Measurements from ENCODE around the gene NUP43.
"Not testable (repeated sequence)": the region's sequence is repeated elsewhere in the genome, so short reads cannot be mapped to it uniquely, and the experiment has no call there.

NUP43 gene, protein sequence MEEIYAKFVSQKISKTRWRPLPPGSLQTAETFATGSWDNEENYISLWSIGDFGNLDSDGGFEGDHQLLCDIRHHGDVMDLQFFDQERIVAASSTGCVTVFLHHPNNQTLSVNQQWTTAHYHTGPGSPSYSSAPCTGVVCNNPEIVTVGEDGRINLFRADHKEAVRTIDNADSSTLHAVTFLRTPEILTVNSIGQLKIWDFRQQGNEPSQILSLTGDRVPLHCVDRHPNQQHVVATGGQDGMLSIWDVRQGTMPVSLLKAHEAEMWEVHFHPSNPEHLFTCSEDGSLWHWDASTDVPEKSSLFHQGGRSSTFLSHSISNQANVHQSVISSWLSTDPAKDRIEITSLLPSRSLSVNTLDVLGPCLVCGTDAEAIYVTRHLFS

DNA sequence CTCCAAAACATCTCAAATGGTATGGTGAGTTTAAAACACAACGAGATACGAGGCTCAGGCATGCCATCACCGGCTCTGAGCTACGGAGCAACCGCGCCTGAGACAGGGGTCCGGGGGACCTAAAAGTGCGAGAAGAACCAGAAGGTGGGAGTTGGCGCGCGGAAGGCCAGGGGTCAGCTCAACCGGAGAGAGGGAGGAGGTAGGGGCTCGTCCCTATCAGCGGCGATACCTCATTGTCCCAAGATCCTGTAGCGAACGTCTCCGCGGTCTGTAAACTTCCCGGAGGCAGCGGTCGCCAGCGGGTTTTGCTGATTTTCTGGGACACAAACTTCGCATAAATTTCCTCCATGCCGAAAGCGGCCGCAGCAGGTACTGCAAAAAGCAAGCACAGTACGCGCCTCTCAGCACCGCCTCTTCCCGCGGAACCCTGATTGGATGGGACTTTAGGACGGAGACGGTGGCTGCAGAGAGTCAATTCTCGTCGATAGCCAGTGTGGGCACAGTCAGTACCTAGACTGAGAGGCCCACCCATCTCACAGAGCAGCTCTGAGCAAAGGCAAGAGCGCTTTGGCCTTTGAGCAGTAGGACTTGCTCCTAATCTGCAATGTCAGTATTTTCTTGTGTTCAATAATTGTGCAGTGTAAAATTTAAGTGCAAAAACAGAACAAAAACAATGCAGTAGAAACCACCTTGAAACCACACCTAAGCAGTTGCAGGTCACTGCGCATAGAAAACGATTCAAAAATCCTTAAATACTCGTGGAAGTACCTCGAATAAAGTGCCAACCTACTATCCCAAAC is at the start of gene NUP43:
TSS of gene NUP43 (minus strand) at position 383 of the 800 bp plus-strand sequence. CDS start at position 349, 34 bp downstream.
- peak; percentile 84 to 86 for DNase-seq (ENCODE audit: low read depth in 2 of 2, low spot score in 1 of 2)

DNA sequence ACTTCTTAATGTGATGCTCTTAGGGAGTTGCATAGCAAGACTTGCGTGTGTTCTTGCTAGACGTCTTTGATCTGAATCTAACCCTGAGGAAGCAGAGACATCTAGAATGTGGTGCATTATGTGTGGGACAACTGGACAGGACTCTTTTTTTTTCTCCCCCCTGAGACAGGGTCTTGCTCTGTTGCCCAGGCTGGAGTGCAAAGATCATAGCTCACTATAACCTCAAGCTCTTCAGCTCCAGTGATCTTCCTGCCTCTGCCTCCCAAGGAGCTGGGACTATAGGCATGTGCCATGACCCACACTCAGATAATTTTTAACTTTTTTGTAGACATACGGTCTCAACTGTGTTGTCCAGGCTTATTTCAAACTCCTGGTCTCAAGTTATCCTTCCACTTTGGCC is 37.2 kb upstream of the NUP43 start:
- no peak for DNase-seq (ENCODE audit: low read depth in 2 of 2, low spot score in 1 of 2)

GRCh38 chr6:149782337-149782736 is 36.0 kb upstream of the NUP43 start:
- DNase-seq (ENCODE audit: low read depth in 2 of 2, low spot score in 1 of 2): no peak

DNA sequence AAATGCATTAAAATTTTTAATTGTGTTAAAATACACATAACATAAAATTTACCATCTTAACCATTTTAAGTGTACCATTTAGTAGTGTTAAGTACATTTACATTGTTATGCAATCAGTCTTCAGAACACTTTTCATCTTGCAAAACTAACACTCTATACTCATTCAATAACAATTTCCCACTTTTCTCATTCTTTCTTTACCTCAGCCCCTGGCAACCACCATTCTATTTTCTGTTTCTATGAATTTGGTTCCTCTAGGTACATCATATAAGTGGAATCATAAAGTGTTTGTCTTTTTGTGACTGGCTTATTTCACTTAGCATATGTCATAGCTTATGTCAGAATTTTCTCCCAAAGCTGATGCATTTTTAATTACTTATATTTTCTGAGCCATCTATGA is 35.4 kb upstream of the NUP43 start:
- no peak for DNase-seq (ENCODE audit: low read depth in 2 of 2, low spot score in 1 of 2)

DNA sequence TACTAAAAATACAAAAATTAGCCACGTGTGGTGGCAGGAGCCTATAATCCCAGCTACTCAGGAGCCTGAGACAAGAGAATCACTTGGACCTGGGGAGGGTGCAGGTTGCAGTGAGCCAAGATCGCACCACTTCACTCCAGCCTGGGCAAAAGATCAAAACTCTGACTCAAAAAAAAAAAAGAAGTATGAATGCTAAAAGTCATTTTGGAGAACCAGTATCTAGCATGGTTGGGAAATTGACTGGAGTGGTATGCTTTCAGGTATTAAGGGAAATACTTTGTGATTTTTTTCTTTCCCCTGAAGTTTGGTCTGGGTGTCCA is 33.3 kb upstream of the NUP43 start:
- DNase-seq (ENCODE audit: low read depth in 2 of 2, low spot score in 1 of 2): no peak

- DNase-seq (ENCODE audit: low read depth in 2 of 2, low spot score in 1 of 2): no peak
Measured at GRCh38 chr6:149777624-149778023, 31.3 kb upstream of the NUP43 start.

GRCh38 chr6:149771925-149772324 is 25.6 kb upstream of the NUP43 start:
- DNase-seq (ENCODE audit: low read depth in 2 of 2, low spot score in 1 of 2): no peak

GRCh38 chr6:149771185-149771584 is 24.9 kb upstream of the NUP43 start:
- DNase-seq (ENCODE audit: low read depth in 2 of 2, low spot score in 1 of 2): no peak

DNA sequence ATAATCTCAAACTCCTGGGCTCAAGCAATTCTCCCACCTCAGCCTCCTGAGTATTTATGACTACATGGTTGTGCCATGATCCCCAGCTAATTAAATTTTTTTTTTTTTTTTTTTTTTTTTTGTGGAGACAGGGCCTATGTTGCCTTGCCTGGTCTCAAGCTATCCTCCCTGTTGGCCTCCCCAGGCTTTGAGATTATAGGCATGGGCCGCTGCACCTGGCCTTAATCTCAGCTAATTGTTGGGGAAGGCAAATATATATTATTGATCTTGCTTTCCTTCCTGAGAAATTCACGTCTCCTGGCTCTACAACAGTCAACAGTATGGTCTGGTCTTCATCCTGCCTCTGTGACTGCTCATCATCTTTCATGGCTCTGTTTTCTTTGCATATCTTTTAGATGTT is 23.3 kb upstream of the NUP43 start:
- DNase-seq (ENCODE audit: low read depth in 2 of 2, low spot score in 1 of 2): no peak

- no peak for DNase-seq (ENCODE audit: low read depth in 2 of 2, low spot score in 1 of 2)
Measured at GRCh38 chr6:149766156-149766769, 19.9 kb upstream of the NUP43 start.

GRCh38 chr6:149763866-149764265 is 17.5 kb upstream of the NUP43 start:
- no peak for DNase-seq (ENCODE audit: low read depth in 2 of 2, low spot score in 1 of 2)

GRCh38 chr6:149761438-149761837 is 15.1 kb upstream of the NUP43 start:
- DNase-seq (ENCODE audit: low read depth in 2 of 2, low spot score in 1 of 2): no peak

GRCh38 chr6:149756261-149756636 is 9.9 kb upstream of the NUP43 start:
- no peak for DNase-seq (ENCODE audit: low read depth in 2 of 2, low spot score in 1 of 2)

DNA sequence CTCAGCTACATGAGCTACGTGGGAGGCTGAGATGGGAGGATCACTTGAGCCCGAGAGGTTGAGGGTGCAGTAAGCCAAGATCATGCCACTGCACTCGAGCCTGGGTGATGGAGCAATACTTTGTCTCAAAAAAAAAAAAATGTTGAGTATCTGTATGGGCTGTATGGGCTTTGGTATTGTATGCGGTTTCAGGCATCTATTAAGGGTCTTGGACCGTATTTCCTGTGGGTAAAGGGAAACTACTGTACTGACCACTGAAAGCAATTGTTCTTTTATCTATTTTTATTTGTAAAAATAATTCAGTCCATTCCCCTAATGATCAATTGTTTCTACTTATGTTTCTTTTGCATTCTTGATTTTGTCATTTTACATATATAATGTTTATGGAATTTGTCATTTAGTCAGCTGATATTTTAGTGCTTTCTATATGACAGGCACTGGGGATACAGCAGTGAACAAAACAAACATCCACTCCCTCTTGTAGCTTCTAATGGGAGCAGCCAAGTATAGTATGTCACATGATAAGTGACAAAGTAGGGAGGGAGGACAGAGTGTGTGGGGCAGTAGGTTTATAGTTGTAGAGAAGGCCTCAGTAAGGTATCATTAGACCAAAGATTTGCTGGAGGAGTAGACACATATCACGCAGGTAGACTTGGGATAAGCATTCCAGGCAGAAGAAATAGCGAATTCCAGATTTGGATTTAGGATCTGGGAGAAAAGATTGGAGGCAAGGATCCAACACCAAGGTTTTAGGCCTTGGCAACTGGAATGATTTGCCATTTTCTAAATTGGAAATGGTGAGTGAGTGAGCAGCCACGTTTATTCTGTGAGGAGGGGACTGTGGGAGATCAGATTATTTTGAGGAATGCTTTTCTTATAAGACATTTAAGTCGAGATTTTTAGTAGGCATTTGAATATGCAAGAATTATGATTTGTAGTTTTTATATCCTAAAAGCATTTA is 9.3 kb upstream of the NUP43 start:
- no peak for DNase-seq (ENCODE audit: low read depth in 2 of 2, low spot score in 1 of 2)

DNA sequence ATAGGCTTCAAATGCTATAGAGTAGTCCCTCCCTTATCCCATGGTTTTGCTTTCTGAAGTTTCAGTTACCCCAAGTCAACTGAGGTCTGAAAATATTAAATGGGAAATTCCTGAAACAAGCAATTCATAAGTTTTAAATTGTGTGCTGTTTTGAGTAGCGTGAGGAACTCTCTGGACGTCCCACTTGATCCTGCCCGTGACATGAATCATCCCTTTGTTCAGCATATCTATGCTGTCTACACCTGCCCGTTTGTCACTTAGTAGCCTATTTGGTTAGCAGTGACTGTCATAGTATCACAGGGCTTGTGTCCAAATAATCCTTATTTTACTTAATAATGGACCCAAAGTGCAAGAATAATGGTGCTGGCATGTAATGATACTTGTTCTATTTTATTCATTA is 8.2 kb upstream of the NUP43 start:
- no peak for DNase-seq (ENCODE audit: low read depth in 2 of 2, low spot score in 1 of 2)

DNA sequence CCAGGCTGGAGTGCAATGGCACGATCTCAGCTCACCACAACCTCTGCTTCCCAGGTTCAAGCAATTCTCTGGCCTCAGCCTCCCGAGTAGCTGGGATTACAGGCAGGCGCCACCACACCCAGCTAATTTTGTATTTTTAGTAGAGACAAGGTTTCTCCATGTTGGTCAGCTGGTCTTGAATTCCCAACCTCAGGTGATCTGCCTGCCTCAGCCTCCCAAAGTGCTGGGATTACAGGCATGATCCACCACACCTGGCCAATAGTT is 7.0 kb upstream of the NUP43 start:
- DNase-seq (ENCODE audit: low read depth in 2 of 2, low spot score in 1 of 2): not testable (repeated sequence)

- no peak for DNase-seq (ENCODE audit: low read depth in 2 of 2, low spot score in 1 of 2)
Measured at GRCh38 chr6:149752600-149753373, 6.5 kb upstream of the NUP43 start.

GRCh38 chr6:149751920-149752319 is 5.6 kb upstream of the NUP43 start:
- not testable (repeated sequence) for DNase-seq (ENCODE audit: low read depth in 2 of 2, low spot score in 1 of 2)

DNA sequence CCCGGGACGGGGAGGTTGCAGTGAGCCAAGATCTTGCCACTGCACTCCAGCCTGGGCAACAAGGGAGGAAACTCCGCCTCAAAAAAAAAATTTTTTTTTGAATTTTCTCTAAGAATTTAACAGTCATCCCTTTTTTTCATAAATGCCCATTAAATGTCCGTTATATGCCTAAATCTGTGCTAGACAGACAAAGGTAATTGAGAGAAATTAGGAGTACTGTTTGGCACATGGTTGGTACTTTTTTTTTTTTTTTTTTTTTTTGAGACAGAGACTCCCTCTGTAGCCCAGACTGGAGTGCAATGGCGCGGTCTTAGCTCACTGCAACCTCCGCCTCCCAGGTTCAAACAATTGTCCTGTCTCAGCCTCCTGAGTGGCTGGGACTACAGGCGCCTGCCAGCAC is 4.9 kb upstream of the NUP43 start:
- DNase-seq (ENCODE audit: low read depth in 2 of 2, low spot score in 1 of 2): no peak

DNA sequence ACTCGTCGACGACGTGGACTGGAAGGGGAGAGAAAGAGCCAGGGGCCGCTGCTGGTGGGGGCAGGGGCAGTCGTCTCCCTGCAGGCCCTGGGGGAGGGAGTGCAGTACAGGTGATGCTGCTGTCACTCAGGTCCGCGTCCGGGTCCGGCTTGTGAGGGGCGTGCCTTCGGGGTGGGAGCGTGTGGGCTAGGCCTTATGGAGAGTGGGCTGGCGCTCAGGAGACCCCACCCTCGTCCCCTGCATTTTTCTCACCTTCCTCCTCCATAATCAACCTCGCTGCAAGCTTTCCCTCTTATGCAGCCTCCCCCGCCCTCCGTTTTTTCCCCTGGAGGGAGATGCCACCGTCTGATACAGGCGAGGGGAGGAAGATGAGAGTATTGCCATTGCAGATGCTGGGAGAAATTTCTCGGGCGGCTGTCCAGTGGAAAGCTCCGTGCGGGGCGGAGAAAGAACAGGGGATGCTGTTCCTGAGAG is 3.8 kb upstream of the NUP43 start:
- DNase-seq (ENCODE audit: low read depth in 2 of 2, low spot score in 1 of 2): peak in 1 of 2 donors; percentile 15
